Left lung (tissue), 10 donors: ENCODE measurements around the gene HNRNPM. TPM values are rescaled to one million over a fixed set of nuclear protein-coding genes. Genes with fewer than 3 reads are reported as not detected.

Experiments
- ATAC-seq: fragments of 200-7000 bp; cut with Tn5 transposase; one replicate; pipeline ENCODE4 v1.9.1; 2020; ENCODE audit warnings: moderate library complexity
- DNase-seq, 4 donors: peaks; one replicate each; pipeline ENCODE4 v3.0.0-alpha.2; 2013 to 2020
- H3K27ac ChIP-seq, 2 donors: fragments of 200-600 bp; sonication (generic) in 1 of 2; one replicate each; pipeline versions ENCODE4 v1.5.0 to v1.8.0; 2020 to 2021
- H3K27me3 ChIP-seq, 2 donors: fragments of 200-600 bp; sonication (generic) in 1 of 2; one replicate each; pipeline versions ENCODE4 v1.5.0 to v1.8.0; 2020 to 2021
- H3K36me3 ChIP-seq, 2 donors: fragments of 200-600 bp; sonication (generic) in 1 of 2; one replicate each; pipeline versions ENCODE4 v1.5.0 to v1.8.0; 2020 to 2021
- H3K4me1 ChIP-seq, 2 donors: fragments of 200-600 bp; one replicate each; pipeline ENCODE4 v1.8.0; 2021
- H3K4me3 ChIP-seq, 2 donors: fragments of 200-600 bp; sonication (generic) in 1 of 2; one replicate each; pipeline versions ENCODE4 v1.5.0 to v1.8.0; 2020 to 2021; ENCODE audit warnings: mild to moderate bottlenecking in 1 of 2
- H3K9me3 ChIP-seq, 2 donors: fragments of 200-600 bp; sonication (generic) in 1 of 2; one replicate each; pipeline versions ENCODE4 v1.5.0 to v1.8.0; 2020 to 2021
- intact Hi-C, 2 donors: fragments of 100-400 bp; cut with DNase I; formaldehyde crosslinking; loops; one replicate each; pipeline versions ENCODE4 v1.11.2 to v1.14.2; 2022
- polyA plus RNA-seq, 6 donors: library from polyadenylated mRNA; unstranded; fragments of 120-200 nt; gene quantifications; one replicate each; pipeline ENCODE4 v1.2.1, GENCODE V29; 2013; ENCODE audit not compliant: insufficient read length in 6 of 6
- total RNA-seq, 2 donors: library from RNA; stranded (reverse); fragmentation: NEBNext Ultra II Directional; extraction: Animal tissue kit (Norgen Biotek cat#: 25700); gene quantifications; one replicate each; pipeline ENCODE4 v1.2.1, GENCODE V29; 2021
- TF ChIP-seq, protein P1 (sequence below), 2 donors: fragments of 200-600 bp; sonication (generic) in 1 of 2; IDR thresholded peaks; one replicate each; pipeline versions ENCODE4 v1.5.0 to v1.8.0; 2021; ENCODE audit warnings: antibody characterized with exemption in 2 of 2
- donor health status: DM: no; HTN: yes; CAD: no.
- donor health status: DM: no; HTN: no; CAD: no.

The HNRNPM gene
- total and polyA plus RNA-seq, 8 donors: 121 to 382 (median 335) TPM

DNA sequence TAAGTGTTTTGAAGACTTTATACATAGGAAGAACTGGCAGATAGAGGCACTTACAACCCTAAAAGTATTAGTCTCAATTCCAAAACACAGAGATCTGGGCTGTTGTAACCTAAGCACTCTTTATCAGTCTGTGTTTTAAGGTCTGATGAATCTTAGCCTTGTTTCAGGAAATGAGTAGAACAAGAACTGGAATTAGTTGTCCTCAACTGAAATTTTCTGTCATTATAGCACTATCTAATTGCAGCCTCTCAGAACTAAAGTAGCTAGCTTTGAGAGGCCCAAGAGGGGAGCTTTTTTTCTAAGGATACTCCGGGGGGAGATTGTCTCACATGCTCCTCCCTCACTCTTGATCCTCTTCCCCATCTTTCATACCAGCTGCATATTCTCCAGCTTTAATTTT lies 13.1 kb downstream of the HNRNPM start:
- no peaks in the 10 kb centered on the region for H3K9me3 ChIP-seq
- peaks cover 0 to 40% of the 10 kb centered on the region in 2 donors for H3K36me3 ChIP-seq
- TF ChIP-seq, protein P1, sequence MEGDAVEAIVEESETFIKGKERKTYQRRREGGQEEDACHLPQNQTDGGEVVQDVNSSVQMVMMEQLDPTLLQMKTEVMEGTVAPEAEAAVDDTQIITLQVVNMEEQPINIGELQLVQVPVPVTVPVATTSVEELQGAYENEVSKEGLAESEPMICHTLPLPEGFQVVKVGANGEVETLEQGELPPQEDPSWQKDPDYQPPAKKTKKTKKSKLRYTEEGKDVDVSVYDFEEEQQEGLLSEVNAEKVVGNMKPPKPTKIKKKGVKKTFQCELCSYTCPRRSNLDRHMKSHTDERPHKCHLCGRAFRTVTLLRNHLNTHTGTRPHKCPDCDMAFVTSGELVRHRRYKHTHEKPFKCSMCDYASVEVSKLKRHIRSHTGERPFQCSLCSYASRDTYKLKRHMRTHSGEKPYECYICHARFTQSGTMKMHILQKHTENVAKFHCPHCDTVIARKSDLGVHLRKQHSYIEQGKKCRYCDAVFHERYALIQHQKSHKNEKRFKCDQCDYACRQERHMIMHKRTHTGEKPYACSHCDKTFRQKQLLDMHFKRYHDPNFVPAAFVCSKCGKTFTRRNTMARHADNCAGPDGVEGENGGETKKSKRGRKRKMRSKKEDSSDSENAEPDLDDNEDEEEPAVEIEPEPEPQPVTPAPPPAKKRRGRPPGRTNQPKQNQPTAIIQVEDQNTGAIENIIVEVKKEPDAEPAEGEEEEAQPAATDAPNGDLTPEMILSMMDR (IDR thresholded peaks at IDR 0.05): no peak
- no peak for DNase-seq
- ATAC-seq: no peak
- H3K4me1 ChIP-seq: peaks cover 41 to 91% of the 10 kb centered on the region in 2 donors
- H3K27me3 ChIP-seq: no peaks in the 10 kb centered on the region
- H3K4me3 ChIP-seq: no peak overlapping the region
- H3K27ac ChIP-seq: no peak overlapping the region
- intact Hi-C loops: no loop called here

DNA sequence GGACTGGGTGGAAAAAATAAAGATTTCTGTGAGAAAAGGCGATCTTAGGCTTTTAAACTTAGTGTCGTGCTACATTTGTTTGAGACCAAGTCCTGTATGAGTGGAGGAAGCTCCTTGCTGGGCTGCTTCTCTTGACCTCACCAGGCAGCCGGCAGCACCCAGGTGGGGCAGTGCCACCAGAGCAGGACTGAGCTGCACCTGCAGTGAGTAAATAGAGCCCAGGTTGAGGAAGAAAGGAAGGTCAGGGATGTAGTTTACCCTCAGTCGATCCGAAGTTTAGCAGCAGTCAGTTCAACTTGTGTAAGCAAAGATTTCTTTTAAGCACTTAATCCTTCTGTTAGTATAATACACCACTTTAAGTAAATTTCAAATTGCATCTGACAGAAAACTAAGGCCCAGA lies 13.6 kb downstream of the HNRNPM start:
- peak in 1 of 4 donors; percentile 53 for DNase-seq
- TF ChIP-seq, protein P1 (IDR thresholded peaks at IDR 0.05): no peak
- H3K27ac ChIP-seq: no peak overlapping the region
- peak; percentile 80 for ATAC-seq
- peaks cover 38 to 91% of the 10 kb centered on the region in 2 donors for H3K4me1 ChIP-seq
- no peaks in the 10 kb centered on the region for H3K9me3 ChIP-seq
- no peak overlapping the region for H3K4me3 ChIP-seq
- peaks cover 0 to 39% of the 10 kb centered on the region in 2 donors for H3K36me3 ChIP-seq
- no peaks in the 10 kb centered on the region for H3K27me3 ChIP-seq
- intact Hi-C loops: no loop called here

DNA sequence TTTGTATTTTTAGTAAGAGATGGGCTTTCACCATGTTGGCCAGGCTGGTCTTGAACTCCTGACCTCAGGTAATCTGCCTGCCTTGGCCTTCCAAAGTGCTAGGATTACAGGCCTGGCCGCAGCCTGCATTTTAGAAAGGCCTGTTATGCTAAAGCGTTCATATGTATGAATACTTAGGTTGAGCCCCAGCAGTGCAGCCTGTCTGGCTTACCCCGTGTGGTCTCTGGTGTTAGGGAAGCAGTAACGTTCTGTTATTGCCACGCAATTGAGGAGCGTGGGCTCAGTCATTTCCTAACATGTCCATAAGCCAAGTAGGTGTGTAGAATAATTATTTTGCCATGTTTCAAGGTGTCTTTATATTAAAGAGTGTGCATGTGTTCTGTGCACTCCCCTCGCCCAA lies 14.3 kb downstream of the HNRNPM start:
- peaks cover 0 to 46% of the 10 kb centered on the region in 2 donors for H3K36me3 ChIP-seq
- no peak overlapping the region for H3K4me3 ChIP-seq
- H3K27ac ChIP-seq: peak overlapping the region; percentile 6 to 44
- ATAC-seq: peak; percentile 8
- peaks cover 38 to 90% of the 10 kb centered on the region in 2 donors for H3K4me1 ChIP-seq
- intact Hi-C loops: no loop called here
- no peak for DNase-seq
- H3K27me3 ChIP-seq: no peaks in the 10 kb centered on the region
- TF ChIP-seq, protein P1 (IDR thresholded peaks at IDR 0.05): no peak
- H3K9me3 ChIP-seq: no peaks in the 10 kb centered on the region

DNA sequence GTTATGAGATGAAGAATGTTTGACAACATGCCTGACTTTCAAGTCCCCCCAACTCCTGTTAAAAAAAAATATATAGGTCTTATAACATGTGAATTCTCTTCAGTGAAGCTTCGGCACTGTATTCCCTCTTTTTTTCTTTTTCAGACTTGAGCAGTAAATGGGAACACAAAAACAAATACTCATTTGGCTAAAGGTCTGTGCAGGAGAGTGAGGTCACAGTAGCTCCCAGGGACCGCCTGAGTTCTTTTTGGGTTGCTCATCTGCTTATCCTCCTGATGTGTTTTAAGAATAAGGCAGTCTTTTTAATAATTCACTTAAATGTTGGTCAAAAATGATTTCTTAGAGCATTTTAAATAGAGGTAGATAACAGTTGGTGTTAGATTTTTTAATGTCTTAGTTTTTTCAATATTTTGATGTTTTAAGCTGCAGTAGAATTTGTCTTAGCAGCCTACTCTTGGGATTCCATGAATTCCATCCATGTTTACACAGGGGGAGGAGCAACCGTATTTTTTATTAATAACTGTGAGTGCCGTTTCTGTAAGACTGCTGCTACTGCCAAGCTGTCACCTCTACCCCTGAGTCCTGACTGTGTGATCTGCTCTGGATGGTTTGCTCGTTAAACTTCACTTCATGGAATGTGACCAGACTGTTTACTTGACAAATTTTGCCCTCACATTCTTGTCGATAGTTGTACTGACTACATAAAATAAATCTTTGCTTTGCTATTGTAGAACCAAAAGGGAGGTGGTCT lies 14.9 kb downstream of the HNRNPM start:
- peak; percentile 77 for ATAC-seq
- no peak for DNase-seq
- intact Hi-C loops: no loop called here

More for the DNA sequence above, 14.9 kb downstream of the HNRNPM start:
- no peaks in the 10 kb centered on the region for H3K9me3 ChIP-seq
- peak overlapping the region; percentile 6 to 44 for H3K27ac ChIP-seq
- no peaks in the 10 kb centered on the region for H3K27me3 ChIP-seq
- H3K36me3 ChIP-seq: peaks cover 0 to 52% of the 10 kb centered on the region in 2 donors
- no peak overlapping the region for H3K4me3 ChIP-seq
- H3K4me1 ChIP-seq: peaks cover 38 to 84% of the 10 kb centered on the region in 2 donors
- TF ChIP-seq, protein P1 (IDR thresholded peaks at IDR 0.05): no peak
